GM10248 (cell line): Measurements from ENCODE around the gene FANCI.

Experiments
- CTCF ChIA-PET: fragments of 300-600 bp; sonication (Branson Sonifier 250); formaldehyde crosslinking; extraction: SDS; loops from one replicate; lab custom pipeline; 2021; ENCODE audit warnings: antibody characterized with exemption; lab: Yijun Ruan, JAX
- POLR2A ChIA-PET: fragments of 350-650 bp; sonication (Branson Sonifier 250); formaldehyde crosslinking; extraction: SDS; loops from one replicate; lab custom pipeline; 2020; ENCODE audit warnings: antibody characterized with exemption; lab: Yijun Ruan, JAX
- DNase-seq: peaks from one replicate; pipeline ENCODE4 v3.0.0; 2012; ENCODE audit errors: extremely low spot score
- TF ChIP-seq, protein P1 (sequence below): IDR thresholded peaks from 2 replicates; pipeline ENCODE4 v1.5.1; 2012; ENCODE audit warnings: mild to moderate bottlenecking, low read depth; ENCODE audit errors: extremely low read depth, missing control alignments, control extremely low read depth

Gene FANCI

GRCh38 chr15:89334510-89335297 lies 90.9 kb downstream of the FANCI start, which contains the start of gene POLG:
Gene POLG (minus strand): TSS chr15:89334824. CDS start chr15:89333754, 1,070 bp downstream.
- POLR2A ChIA-PET: no interaction called here
- TF ChIP-seq, protein P1, sequence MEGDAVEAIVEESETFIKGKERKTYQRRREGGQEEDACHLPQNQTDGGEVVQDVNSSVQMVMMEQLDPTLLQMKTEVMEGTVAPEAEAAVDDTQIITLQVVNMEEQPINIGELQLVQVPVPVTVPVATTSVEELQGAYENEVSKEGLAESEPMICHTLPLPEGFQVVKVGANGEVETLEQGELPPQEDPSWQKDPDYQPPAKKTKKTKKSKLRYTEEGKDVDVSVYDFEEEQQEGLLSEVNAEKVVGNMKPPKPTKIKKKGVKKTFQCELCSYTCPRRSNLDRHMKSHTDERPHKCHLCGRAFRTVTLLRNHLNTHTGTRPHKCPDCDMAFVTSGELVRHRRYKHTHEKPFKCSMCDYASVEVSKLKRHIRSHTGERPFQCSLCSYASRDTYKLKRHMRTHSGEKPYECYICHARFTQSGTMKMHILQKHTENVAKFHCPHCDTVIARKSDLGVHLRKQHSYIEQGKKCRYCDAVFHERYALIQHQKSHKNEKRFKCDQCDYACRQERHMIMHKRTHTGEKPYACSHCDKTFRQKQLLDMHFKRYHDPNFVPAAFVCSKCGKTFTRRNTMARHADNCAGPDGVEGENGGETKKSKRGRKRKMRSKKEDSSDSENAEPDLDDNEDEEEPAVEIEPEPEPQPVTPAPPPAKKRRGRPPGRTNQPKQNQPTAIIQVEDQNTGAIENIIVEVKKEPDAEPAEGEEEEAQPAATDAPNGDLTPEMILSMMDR: no peak
- CTCF ChIA-PET: interaction anchor here (1.1 to 7.7 kb wide), 5 partner anchors 24 to 138 kb away, joined by 3 to 71 read pairs (median 5); no protein-coding TSS in a partner anchor
- DNase-seq: peak; percentile 98

DNA sequence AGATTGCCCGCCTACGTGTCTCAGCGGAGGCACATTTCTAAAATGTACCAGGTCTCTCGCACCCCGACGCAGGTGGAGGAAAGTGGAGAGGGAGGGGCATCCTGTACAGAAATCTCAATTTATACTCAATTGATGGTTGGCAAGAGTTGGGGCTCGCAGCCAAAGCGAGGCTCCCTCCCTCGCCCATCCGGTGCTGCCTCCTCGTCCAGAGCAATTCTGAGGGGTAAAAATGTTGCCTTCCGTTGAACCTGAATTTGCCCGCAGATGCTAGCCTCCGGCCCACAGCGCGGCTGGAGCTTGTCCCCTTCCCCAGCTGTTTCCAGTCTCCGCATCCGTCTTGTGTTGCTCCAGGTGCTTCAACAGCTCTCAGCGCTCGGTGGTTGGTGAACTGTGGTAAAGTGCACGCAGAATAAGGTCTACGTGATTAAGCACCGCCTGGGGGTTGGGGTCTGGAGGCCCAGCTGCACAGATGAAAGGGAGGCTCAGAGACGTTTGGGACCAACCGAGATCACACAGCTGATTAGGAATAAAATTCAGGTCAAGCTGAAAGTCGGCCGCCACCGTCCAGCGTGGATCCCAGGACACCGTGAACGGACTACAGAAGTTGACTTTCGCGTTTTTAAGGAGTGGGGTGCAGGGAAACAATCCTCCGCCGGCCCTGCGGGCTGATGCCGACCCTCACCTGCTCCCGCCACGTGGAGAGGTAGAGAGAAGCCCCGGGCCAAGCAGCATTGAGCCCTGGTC lies 91.7 kb downstream of the FANCI start:
- DNase-seq: no peak
- TF ChIP-seq, protein P1: no peak
- POLR2A ChIA-PET: no interaction called here
- CTCF ChIA-PET: interaction anchor here (1.1 to 7.7 kb wide), 5 partner anchors 23 to 137 kb away, joined by 3 to 71 read pairs (median 5); no protein-coding TSS in a partner anchor

- no peak for DNase-seq
- POLR2A ChIA-PET: no interaction called here
- CTCF ChIA-PET: interaction anchor here (1.0 to 7.7 kb wide), 6 partner anchors 9 to 131 kb away, joined by 3 to 71 read pairs (median 3); no protein-coding TSS in a partner anchor
- TF ChIP-seq, protein P1: no peak
These were observed 94.3 kb downstream of the FANCI start for GRCh38 chr15:89338036-89338435.

- DNase-seq: no peak
- TF ChIP-seq, protein P1: no peak
- CTCF ChIA-PET: interaction anchor here (1.7 to 7.7 kb wide), 2 partner anchors 18 to 91 kb away, joined by 3 to 71 read pairs; no protein-coding TSS in a partner anchor
- POLR2A ChIA-PET: no interaction called here
These were observed 96.8 kb downstream of the FANCI start for GRCh38 chr15:89340573-89340972.

- ChIA-PET POLR2A (no interaction called here), CTCF (interaction anchor here (1.7 to 6.2 kb wide), 2 partner anchors 17 to 90 kb away, joined by 3 to 83 read pairs; no protein-coding TSS in a partner anchor)
- no peak for DNase-seq
- TF ChIP-seq, protein P1: no peak
These were observed 97.7 kb downstream of the FANCI start for GRCh38 chr15:89341316-89342005.
